HEK293 (cell line): ENCODE results near the gene GRM2.

Experiments
- CTCF ChIP-seq: fragments of 450-650 bp; formaldehyde crosslinking; IDR thresholded peaks from 2 replicates; pipeline ENCODE4 v1.5.1; 2016; ENCODE audit warnings: missing biosample characterization, missing genetic modification characterization
- SCRT2 ChIP-seq: fragments of 450-650 bp; formaldehyde crosslinking; IDR thresholded peaks from 2 replicates; pipeline ENCODE4 v1.5.1; 2016; ENCODE audit warnings: missing biosample characterization, missing genetic modification characterization
- ZNF10 ChIP-seq: fragments of 450-650 bp; formaldehyde crosslinking; IDR thresholded peaks from 2 replicates; pipeline ENCODE4 v1.5.1; 2017; ENCODE audit warnings: missing biosample characterization, missing genetic modification characterization
- ZNF555 ChIP-seq: fragments of 450-650 bp; formaldehyde crosslinking; conservative IDR thresholded peaks from 2 replicates; pipeline ENCODE4 v1.5.1; 2017; ENCODE audit warnings: missing biosample characterization, mild to moderate bottlenecking, missing genetic modification characterization, inconsistent platforms
- ZNF791 ChIP-seq: fragments of 450-650 bp; formaldehyde crosslinking; IDR thresholded peaks from 2 replicates; pipeline ENCODE4 v1.5.1; 2016; ENCODE audit warnings: missing biosample characterization, missing genetic modification characterization

DNA sequence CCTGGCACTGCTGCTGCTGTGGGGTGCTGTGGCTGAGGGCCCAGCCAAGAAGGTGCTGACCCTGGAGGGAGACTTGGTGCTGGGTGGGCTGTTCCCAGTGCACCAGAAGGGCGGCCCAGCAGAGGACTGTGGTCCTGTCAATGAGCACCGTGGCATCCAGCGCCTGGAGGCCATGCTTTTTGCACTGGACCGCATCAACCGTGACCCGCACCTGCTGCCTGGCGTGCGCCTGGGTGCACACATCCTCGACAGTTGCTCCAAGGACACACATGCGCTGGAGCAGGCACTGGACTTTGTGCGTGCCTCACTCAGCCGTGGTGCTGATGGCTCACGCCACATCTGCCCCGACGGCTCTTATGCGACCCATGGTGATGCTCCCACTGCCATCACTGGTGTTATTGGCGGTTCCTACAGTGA is 2.1 kb downstream of the GRM2 start:
- TF ChIP-seq ZNF10 (tag by site-specific recombination) (no peak), CTCF (tag by site-specific recombination) (no peak), SCRT2 (no peak), ZNF791 (tag by site-specific recombination) (no peak), ZNF555 (tag by site-specific recombination) (no peak)
